Measurements from ENCODE around the gene MAGEA11. TPM values are rescaled to one million over a fixed set of nuclear protein-coding genes. Genes with fewer than 3 reads are reported as not detected.
"Not testable (repeated sequence)": the region's sequence is repeated elsewhere in the genome, so short reads cannot be mapped to it uniquely, and the experiment has no call there.

The MAGEA11 gene
- total RNA-seq (not detected), polyA plus RNA-seq (not detected)
- long read RNA-seq, donor 1, result 0 reads
- long read RNA-seq, donor 2, result 0 reads
- long read RNA-seq, donor 3, result 0 reads

GRCh38 chrX:149711545-149712236 is at the start of gene MAGEA11:
MAGEA11 (plus strand) TSS chrX:149712060; CDS start chrX:149713160, 1,100 bp downstream.
- ATAC-seq (no peak), DNase-seq (no peak)
- Histone ChIP-seq H3K36me3 (no peaks in the 10 kb centered on the region), H3K4me1 (no peaks in the 10 kb centered on the region), H3K9me3 (no peaks in the 10 kb centered on the region), H3K27me3 (peaks cover 0 to 5% (median 0%) of the 10 kb centered on the region in 9 donors), H3K4me3 (no peak within 1 kb of the TSS), H3K27ac (no peak within 1 kb of the TSS)
- 72 to 94% (median 83%) methylated on average over 23 to 28 of the region's 29 CpGs for WGBS, 4 donors
- TF ChIP-seq CTCF (IDR thresholded peaks at IDR 0.05), result no peak
- no peak for TF ChIP-seq POLR2A (IDR thresholded peaks at IDR 0.05)
- intact Hi-C loops (cut with DNase I), result no loop called here

- WGBS, 4 donors, result no CpG with 5 or more reads among the region's 3 CpGs
- intact Hi-C loops (cut with DNase I); ATAC-seq; H3K9me3 ChIP-seq; H3K4me1 ChIP-seq; H3K27ac ChIP-seq; H3K36me3 ChIP-seq; H3K4me3 ChIP-seq; DNase-seq; H3K27me3 ChIP-seq: not testable (repeated sequence)
Observed at GRCh38 chrX:149675088-149675487, 36.8 kb upstream of the MAGEA11 start.

GRCh38 chrX:149675554-149675953 is 36.3 kb upstream of the MAGEA11 start:
- H3K36me3 ChIP-seq; DNase-seq; H3K27ac ChIP-seq; ATAC-seq; H3K4me3 ChIP-seq; intact Hi-C loops (cut with DNase I); H3K27me3 ChIP-seq; H3K9me3 ChIP-seq; H3K4me1 ChIP-seq: not testable (repeated sequence)
- WGBS, 4 donors, result 71 to 75% (median 75%) methylated on average over 4 of the region's 8 CpGs; no CpG with 5 or more reads in 1 of the 4 donors

GRCh38 chrX:149679164-149679678 is 32.6 kb upstream of the MAGEA11 start:
- H3K9me3 ChIP-seq; H3K4me1 ChIP-seq; H3K27me3 ChIP-seq; H3K36me3 ChIP-seq; DNase-seq; H3K4me3 ChIP-seq; intact Hi-C loops (cut with DNase I); H3K27ac ChIP-seq; ATAC-seq: not testable (repeated sequence)
- 27 to 61% (median 36%) methylated on average over 2 of the region's 4 CpGs; no CpG with 5 or more reads in 1 of the 4 donors for WGBS, 4 donors

- no peak overlapping the region for H3K4me3 ChIP-seq
- no peak overlapping the region for H3K27ac ChIP-seq
- no peak for TF ChIP-seq CTCF (IDR thresholded peaks at IDR 0.05)
- TF ChIP-seq POLR2A (IDR thresholded peaks at IDR 0.05), result no peak
- no peaks in the 10 kb centered on the region for H3K27me3 ChIP-seq
- ATAC-seq (no peak), DNase-seq (no peak)
- intact Hi-C loops (cut with DNase I), result no loop called here
- no peaks in the 10 kb centered on the region for H3K9me3 ChIP-seq
- 83 to 95% (median 89%) methylated on average over 2 of the region's 2 CpGs for WGBS, 4 donors
- no peaks in the 10 kb centered on the region for H3K36me3 ChIP-seq
- H3K4me1 ChIP-seq, result no peaks in the 10 kb centered on the region
Observed at GRCh38 chrX:149681182-149681581, 30.7 kb upstream of the MAGEA11 start.
